ACC112 (cell line): ENCODE results near the gene SORCS2.
"Not testable (repeated sequence)": the region's sequence is repeated elsewhere in the genome, so short reads cannot be mapped to it uniquely, and the experiment has no call there.

ENCODE experiments used
- H2AFZ ChIP-seq: fragments of 200-600 bp; sonication (generic); one replicate; pipeline ENCODE4 v1.6.0; 2017; ENCODE audit warnings: antibody characterized with exemption, low read length; ENCODE audit not compliant: unreplicated experiment
- H3K27ac ChIP-seq: fragments of 200-600 bp; sonication (generic); 2 replicates; pipeline ENCODE4 v1.5.1; 2014; ENCODE audit warnings: low read depth, mild to moderate bottlenecking, antibody characterized with exemption, low read length, moderate library complexity
- H3K27me3 ChIP-seq: fragments of 200-600 bp; sonication (generic); 2 replicates; pipeline ENCODE4 v1.6.1; 2014; ENCODE audit warnings: mild to moderate bottlenecking, antibody characterized with exemption, low read length, moderate library complexity, mixed read lengths; ENCODE audit not compliant: insufficient read depth
- H3K36me3 ChIP-seq: fragments of 200-600 bp; sonication (generic); 2 replicates; pipeline ENCODE4 v1.6.1; 2016; ENCODE audit warnings: mild to moderate bottlenecking, antibody characterized with exemption, low read length, moderate library complexity, mixed read lengths; ENCODE audit not compliant: insufficient read depth
- H3K4me1 ChIP-seq: fragments of 200-600 bp; sonication (generic); one replicate; pipeline ENCODE4 v1.6.1; 2016; ENCODE audit warnings: low read length, mixed read lengths; ENCODE audit not compliant: insufficient read depth, unreplicated experiment, control insufficient read depth
- H3K4me3 ChIP-seq: fragments of 200-600 bp; sonication (generic); 2 replicates; pipeline ENCODE4 v1.5.1; 2014; ENCODE audit warnings: mild to moderate bottlenecking, low read depth, low read length
- H3K79me2 ChIP-seq: fragments of 200-600 bp; sonication (generic); one replicate; pipeline ENCODE4 v1.6.0; 2016; ENCODE audit warnings: low read length; ENCODE audit not compliant: control insufficient read depth, unreplicated experiment, insufficient read depth

Gene SORCS2

GRCh38 chr4:7209699-7210098 is 17.4 kb downstream of the SORCS2 start:
- Histone ChIP-seq H3K4me3 (no peak overlapping the region), H3K27me3 (no peaks in the 10 kb centered on the region), H3K36me3 (no peaks in the 10 kb centered on the region), H3K79me2 (no peaks in the 10 kb centered on the region), H2AFZ (no peak overlapping the region), H3K27ac (no peak overlapping the region), H3K4me1 (peaks cover 60% of the 10 kb centered on the region)

GRCh38 chr4:7210824-7211223 is 18.5 kb downstream of the SORCS2 start:
- Histone ChIP-seq H3K4me3 (no peak overlapping the region), H3K36me3 (no peaks in the 10 kb centered on the region), H3K27me3 (no peaks in the 10 kb centered on the region), H2AFZ (no peak overlapping the region), H3K4me1 (peaks cover 59% of the 10 kb centered on the region), H3K79me2 (no peaks in the 10 kb centered on the region), H3K27ac (peak overlapping the region; percentile 41)

GRCh38 chr4:7212101-7212674 is 19.9 kb downstream of the SORCS2 start:
- no peaks in the 10 kb centered on the region for H3K27me3 ChIP-seq
- H3K27ac ChIP-seq, result no peak overlapping the region
- H3K4me3 ChIP-seq, result no peak overlapping the region
- H3K79me2 ChIP-seq, result no peaks in the 10 kb centered on the region
- peaks cover 46% of the 10 kb centered on the region for H3K4me1 ChIP-seq
- H2AFZ ChIP-seq, result no peak overlapping the region
- no peaks in the 10 kb centered on the region for H3K36me3 ChIP-seq

GRCh38 chr4:7212921-7213320 is 20.6 kb downstream of the SORCS2 start:
- no peaks in the 10 kb centered on the region for H3K79me2 ChIP-seq
- no peak overlapping the region for H3K4me3 ChIP-seq
- H3K27ac ChIP-seq, result no peak overlapping the region
- H2AFZ ChIP-seq, result no peak overlapping the region
- no peaks in the 10 kb centered on the region for H3K27me3 ChIP-seq
- peaks cover 44% of the 10 kb centered on the region for H3K4me1 ChIP-seq
- no peaks in the 10 kb centered on the region for H3K36me3 ChIP-seq

GRCh38 chr4:7213807-7214206 is 21.5 kb downstream of the SORCS2 start:
- no peak overlapping the region for H3K4me3 ChIP-seq
- no peaks in the 10 kb centered on the region for H3K36me3 ChIP-seq
- H3K27me3 ChIP-seq, result no peaks in the 10 kb centered on the region
- peaks cover 49% of the 10 kb centered on the region for H3K4me1 ChIP-seq
- H3K79me2 ChIP-seq, result no peaks in the 10 kb centered on the region
- H3K27ac ChIP-seq, result no peak overlapping the region
- no peak overlapping the region for H2AFZ ChIP-seq

GRCh38 chr4:7214359-7214758 is 22.0 kb downstream of the SORCS2 start:
- Histone ChIP-seq H3K27ac (no peak overlapping the region), H3K4me3 (no peak overlapping the region), H3K36me3 (no peaks in the 10 kb centered on the region), H3K4me1 (peaks cover 47% of the 10 kb centered on the region), H3K79me2 (no peaks in the 10 kb centered on the region), H2AFZ (no peak overlapping the region), H3K27me3 (no peaks in the 10 kb centered on the region)

- H2AFZ ChIP-seq, H3K4me3 ChIP-seq, H3K36me3 ChIP-seq, H3K27ac ChIP-seq, H3K27me3 ChIP-seq, H3K79me2 ChIP-seq: not testable (repeated sequence)
- H3K4me1 ChIP-seq, result peaks cover 39% of the 10 kb centered on the region
These were observed 22.8 kb downstream of the SORCS2 start for GRCh38 chr4:7215187-7215586.

- Histone ChIP-seq H2AFZ (no peak overlapping the region), H3K79me2 (no peaks in the 10 kb centered on the region), H3K27me3 (no peaks in the 10 kb centered on the region), H3K36me3 (no peaks in the 10 kb centered on the region), H3K4me1 (peaks cover 23% of the 10 kb centered on the region), H3K27ac (no peak overlapping the region), H3K4me3 (no peak overlapping the region)
These were observed 24.7 kb downstream of the SORCS2 start for GRCh38 chr4:7217039-7217438.

GRCh38 chr4:7217474-7218321 is 25.4 kb downstream of the SORCS2 start:
- Histone ChIP-seq H3K27me3 (no peaks in the 10 kb centered on the region), H3K79me2 (no peaks in the 10 kb centered on the region), H3K36me3 (no peaks in the 10 kb centered on the region), H2AFZ (no peak overlapping the region), H3K4me1 (peaks cover 18% of the 10 kb centered on the region), H3K4me3 (no peak overlapping the region), H3K27ac (no peak overlapping the region)

- Histone ChIP-seq H3K27me3 (no peaks in the 10 kb centered on the region), H3K79me2 (no peaks in the 10 kb centered on the region), H3K36me3 (no peaks in the 10 kb centered on the region), H2AFZ (no peak overlapping the region), H3K4me3 (no peak overlapping the region), H3K4me1 (peaks cover 18% of the 10 kb centered on the region), H3K27ac (no peak overlapping the region)
These were observed 26.3 kb downstream of the SORCS2 start for GRCh38 chr4:7218686-7219085.

- Histone ChIP-seq H3K36me3 (no peaks in the 10 kb centered on the region), H2AFZ (no peak overlapping the region), H3K79me2 (no peaks in the 10 kb centered on the region), H3K27me3 (no peaks in the 10 kb centered on the region), H3K27ac (no peak overlapping the region), H3K4me1 (peaks cover 16% of the 10 kb centered on the region), H3K4me3 (no peak overlapping the region)
These were observed 30.2 kb downstream of the SORCS2 start for GRCh38 chr4:7222521-7222920.
